Kidney (tissue), 14 donors: ENCODE data around the gene DHH. TPM values are rescaled to one million over a fixed set of nuclear protein-coding genes. Genes with fewer than 3 reads are reported as not detected.
A peak's percentile ranks its signal among the peaks of the same experiment; 100 is the strongest.

Source experiments
- DNase-seq, 5 donors: peaks; one replicate each; pipeline ENCODE4 v3.0.0-alpha.2; 2013 to 2020
- FAIRE-seq: peaks from 2 replicates; lab custom pipeline; 2012; peaks lifted over from hg19 to GRCh38; lab: Jason Lieb, UNC
- H3K27ac ChIP-seq, 2 donors: one replicate each; pipeline ENCODE4 v1.7.0; 2013; ENCODE audit warnings: low read depth in 2 of 2, low read length in 2 of 2, inconsistent platforms in 1 of 2
- H3K27me3 ChIP-seq: one replicate; pipeline ENCODE4 v1.7.1; 2013; ENCODE audit warnings: low read length, inconsistent platforms; ENCODE audit not compliant: control insufficient read depth, insufficient read depth
- H3K36me3 ChIP-seq, 3 donors: one replicate each; pipeline versions ENCODE4 v1.7.0 to v1.7.1; 2013; ENCODE audit warnings: low read length in 3 of 3, control low read depth in 1 of 3, inconsistent platforms in 1 of 3; ENCODE audit not compliant: insufficient read depth in 3 of 3, control insufficient read depth in 2 of 3
- H3K4me1 ChIP-seq, 3 donors: one replicate each; pipeline versions ENCODE4 v1.7.0 to v1.7.1; 2013; ENCODE audit warnings: low read length in 3 of 3, inconsistent platforms in 1 of 3, low read depth in 1 of 3; ENCODE audit not compliant: control insufficient read depth in 2 of 3, insufficient read depth in 2 of 3
- H3K4me3 ChIP-seq, 3 donors: one replicate each; pipeline versions ENCODE4 v1.7.0 to v1.8.1; 2013; ENCODE audit warnings: low read length in 3 of 3, control low read depth in 1 of 3, inconsistent platforms in 1 of 3
- H3K9ac ChIP-seq, 3 donors: one replicate each; pipeline versions ENCODE4 v1.7.0 to v1.7.1; 2013; ENCODE audit warnings: low read length in 3 of 3, control low read depth in 1 of 3, inconsistent platforms in 1 of 3
- H3K9me3 ChIP-seq, 3 donors: one replicate each; pipeline versions ENCODE4 v1.7.0 to v1.7.1; 2013; ENCODE audit warnings: low read length in 3 of 3, control low read depth in 1 of 3, inconsistent platforms in 1 of 3; ENCODE audit not compliant: control insufficient read depth in 2 of 3, insufficient read depth in 1 of 3
- intact Hi-C: fragments of 100-400 bp; cut with DNase I; formaldehyde crosslinking; loops from one replicate; pipeline ENCODE4 v1.11.1; 2022
- polyA plus RNA-seq: library from polyadenylated mRNA; stranded (reverse); fragments of 350-450 nt; fragmentation: Illumina TruSeq; extraction: RNeasy Lipid Tissue Mini Kit (QIAGEN cat#74804); gene quantifications from one replicate; pipeline ENCODE4 v1.2.3, GENCODE V29; 2014; ENCODE audit warnings: low read depth, low replicate concordance; ENCODE audit not compliant: insufficient read depth
- total RNA-seq: library from RNA; stranded (reverse); fragmentation: NEBNext Ultra II Directional; extraction: Animal tissue kit (Norgen Biotek cat#: 25700); gene quantifications from one replicate; pipeline ENCODE4 v1.2.1, GENCODE V29; 2021
- TF ChIP-seq, protein P1 (sequence below): IDR thresholded peaks from 3 replicates; pipeline ENCODE4 v1.5.1; 2012; ENCODE audit warnings: mild to moderate bottlenecking, moderate library complexity, borderline replicate concordance; ENCODE audit not compliant: insufficient read depth; ENCODE audit errors: extremely low read depth
- donor health status: control.
- donor health status: control.
- donor health status: control.
- donor health status: control.
- donor health status: control.
- donor health status: DM: yes; HTN: yes; CAD: no.
- donor health status: Normal renal cell carcinoma (clear cell type).

Gene DHH
- total and polyA plus RNA-seq, 2 donors from 2014 or later = 0.54 to 1.6 TPM

DNA sequence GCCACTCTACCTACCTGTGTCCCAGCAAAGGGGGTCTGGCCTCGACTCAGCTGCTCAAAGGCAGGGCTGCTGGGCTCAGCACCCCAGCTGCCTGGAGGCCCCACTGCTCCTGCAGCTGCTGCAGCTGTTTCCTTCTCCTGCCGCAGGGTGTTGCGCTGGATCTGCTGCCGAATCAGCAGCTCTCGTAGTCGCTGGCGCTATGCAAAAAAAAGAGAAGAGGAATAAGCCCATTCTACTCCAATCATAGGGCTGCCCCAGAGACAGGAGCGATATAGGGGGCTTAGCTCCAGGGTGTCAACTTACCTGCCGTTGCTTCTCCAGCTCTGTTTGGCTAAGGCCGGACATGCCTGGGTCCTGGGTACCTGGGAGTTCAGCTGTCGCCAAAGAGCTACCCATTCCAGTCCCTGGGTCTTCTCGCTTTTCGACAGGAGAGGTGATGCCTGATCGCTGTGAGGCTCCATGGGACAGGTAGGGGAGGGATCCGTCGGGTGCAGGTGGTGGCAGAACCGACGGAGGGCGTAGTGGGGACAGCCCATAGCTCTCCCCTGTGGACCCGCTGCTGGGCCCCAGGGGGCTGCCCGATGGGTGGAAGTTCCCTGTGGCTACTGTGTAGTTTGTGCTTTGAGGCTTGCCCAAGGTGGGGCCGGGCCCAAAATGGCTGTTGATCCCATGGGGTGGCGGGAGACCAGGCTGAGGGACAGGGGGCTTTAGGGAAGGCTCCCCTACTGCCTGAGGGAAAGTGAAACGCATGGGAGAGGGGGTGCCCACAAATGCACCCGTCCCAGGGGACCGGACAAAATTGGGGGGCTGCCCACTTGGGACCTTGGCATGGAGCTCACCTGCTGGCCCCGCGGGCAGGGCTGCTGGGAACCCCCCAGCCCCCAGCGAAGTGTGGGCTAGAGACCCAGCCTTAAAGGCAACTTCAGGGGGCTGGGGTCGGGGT is 54.9 kb downstream of the DHH start:
- Histone ChIP-seq H3K9ac (no peak overlapping the region), H3K9me3 (no peaks in the 10 kb centered on the region), H3K27ac (no peak overlapping the region), H3K27me3 (no peaks in the 10 kb centered on the region), H3K4me3 (no peak overlapping the region), H3K36me3 (peaks cover 7 to 65% (median 47%) of the 10 kb centered on the region in 3 donors), H3K4me1 (no peaks in the 10 kb centered on the region)
- DNase-seq (peak in 1 of 5 donors; percentile 70), FAIRE-seq (no peak)
- intact Hi-C loops = no loop called here
- TF ChIP-seq, protein P1, sequence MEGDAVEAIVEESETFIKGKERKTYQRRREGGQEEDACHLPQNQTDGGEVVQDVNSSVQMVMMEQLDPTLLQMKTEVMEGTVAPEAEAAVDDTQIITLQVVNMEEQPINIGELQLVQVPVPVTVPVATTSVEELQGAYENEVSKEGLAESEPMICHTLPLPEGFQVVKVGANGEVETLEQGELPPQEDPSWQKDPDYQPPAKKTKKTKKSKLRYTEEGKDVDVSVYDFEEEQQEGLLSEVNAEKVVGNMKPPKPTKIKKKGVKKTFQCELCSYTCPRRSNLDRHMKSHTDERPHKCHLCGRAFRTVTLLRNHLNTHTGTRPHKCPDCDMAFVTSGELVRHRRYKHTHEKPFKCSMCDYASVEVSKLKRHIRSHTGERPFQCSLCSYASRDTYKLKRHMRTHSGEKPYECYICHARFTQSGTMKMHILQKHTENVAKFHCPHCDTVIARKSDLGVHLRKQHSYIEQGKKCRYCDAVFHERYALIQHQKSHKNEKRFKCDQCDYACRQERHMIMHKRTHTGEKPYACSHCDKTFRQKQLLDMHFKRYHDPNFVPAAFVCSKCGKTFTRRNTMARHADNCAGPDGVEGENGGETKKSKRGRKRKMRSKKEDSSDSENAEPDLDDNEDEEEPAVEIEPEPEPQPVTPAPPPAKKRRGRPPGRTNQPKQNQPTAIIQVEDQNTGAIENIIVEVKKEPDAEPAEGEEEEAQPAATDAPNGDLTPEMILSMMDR = no peak

GRCh38 chr12:49038291-49038955 is 56.2 kb downstream of the DHH start:
- Histone ChIP-seq H3K27ac (no peak overlapping the region), H3K4me1 (no peaks in the 10 kb centered on the region), H3K27me3 (no peaks in the 10 kb centered on the region), H3K9ac (no peak overlapping the region), H3K4me3 (no peak overlapping the region), H3K9me3 (no peaks in the 10 kb centered on the region), H3K36me3 (peaks cover 3 to 63% (median 48%) of the 10 kb centered on the region in 3 donors)
- FAIRE-seq (no peak), DNase-seq (peak in 1 of 5 donors; percentile 56)
- TF ChIP-seq, protein P1 = no peak
- intact Hi-C loops = no loop called here

DNA sequence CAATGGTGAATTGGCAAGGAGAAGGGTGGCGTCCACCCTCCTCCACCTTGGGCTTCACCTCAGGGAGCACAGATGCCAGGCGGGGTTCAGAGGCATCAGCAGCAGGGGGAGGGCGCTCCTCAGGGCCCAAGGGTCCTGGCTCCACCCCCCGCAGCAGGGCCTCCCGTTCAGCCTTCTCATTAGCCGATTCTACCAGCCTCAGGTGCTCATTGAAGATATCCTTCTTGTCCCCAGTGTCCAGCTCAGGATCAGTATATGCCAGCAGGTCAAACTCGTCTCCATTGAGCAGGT is 56.7 kb downstream of the DHH start:
- Histone ChIP-seq H3K36me3 (peaks cover 3 to 58% (median 46%) of the 10 kb centered on the region in 3 donors), H3K27ac (no peak overlapping the region), H3K27me3 (no peaks in the 10 kb centered on the region), H3K9me3 (no peaks in the 10 kb centered on the region), H3K4me3 (no peak overlapping the region), H3K9ac (no peak overlapping the region), H3K4me1 (no peaks in the 10 kb centered on the region)
- intact Hi-C loops = no loop called here
- no peak for FAIRE-seq
- DNase-seq = peak in 1 of 5 donors; percentile 57
- TF ChIP-seq, protein P1 = no peak
